ACC112 (cell line): ENCODE results near the gene CERT1.
A peak's percentile ranks its signal among the peaks of the same experiment; 100 is the strongest.

Experiments
- H2AFZ ChIP-seq: fragments of 200-600 bp; sonication (generic); one replicate; pipeline ENCODE4 v1.6.0; 2017; ENCODE audit warnings: antibody characterized with exemption, low read length; ENCODE audit not compliant: unreplicated experiment
- H3K27ac ChIP-seq: fragments of 200-600 bp; sonication (generic); 2 replicates; pipeline ENCODE4 v1.5.1; 2014; ENCODE audit warnings: low read depth, mild to moderate bottlenecking, antibody characterized with exemption, low read length, moderate library complexity
- H3K27me3 ChIP-seq: fragments of 200-600 bp; sonication (generic); 2 replicates; pipeline ENCODE4 v1.6.1; 2014; ENCODE audit warnings: mild to moderate bottlenecking, antibody characterized with exemption, low read length, moderate library complexity, mixed read lengths; ENCODE audit not compliant: insufficient read depth
- H3K36me3 ChIP-seq: fragments of 200-600 bp; sonication (generic); 2 replicates; pipeline ENCODE4 v1.6.1; 2016; ENCODE audit warnings: mild to moderate bottlenecking, antibody characterized with exemption, low read length, moderate library complexity, mixed read lengths; ENCODE audit not compliant: insufficient read depth
- H3K4me1 ChIP-seq: fragments of 200-600 bp; sonication (generic); one replicate; pipeline ENCODE4 v1.6.1; 2016; ENCODE audit warnings: low read length, mixed read lengths; ENCODE audit not compliant: insufficient read depth, unreplicated experiment, control insufficient read depth
- H3K4me3 ChIP-seq: fragments of 200-600 bp; sonication (generic); 2 replicates; pipeline ENCODE4 v1.5.1; 2014; ENCODE audit warnings: mild to moderate bottlenecking, low read depth, low read length
- H3K79me2 ChIP-seq: fragments of 200-600 bp; sonication (generic); one replicate; pipeline ENCODE4 v1.6.0; 2016; ENCODE audit warnings: low read length; ENCODE audit not compliant: control insufficient read depth, unreplicated experiment, insufficient read depth

The CERT1 gene

DNA sequence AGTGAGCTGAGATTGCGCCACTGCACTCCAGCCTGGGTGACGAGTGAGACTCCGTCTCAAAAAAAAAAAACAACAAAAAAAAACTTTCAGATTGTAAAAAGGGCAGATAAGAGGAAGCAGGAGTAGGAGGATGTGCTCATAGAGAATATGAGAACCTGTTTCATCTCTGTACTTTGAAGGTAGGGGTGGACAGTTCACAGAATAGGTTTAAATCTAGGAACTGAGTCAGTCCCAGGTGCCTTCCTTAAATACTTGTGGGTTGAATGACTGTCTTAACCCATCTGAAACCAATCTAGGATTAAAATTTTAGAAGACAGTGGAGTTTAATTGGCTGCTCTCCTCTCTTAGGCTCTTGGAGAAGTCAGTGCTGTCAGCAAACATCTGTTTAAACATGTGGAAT is 12.6 kb upstream of the CERT1 start:
- no peak overlapping the region for H3K4me3 ChIP-seq
- H3K4me1 ChIP-seq, result peaks cover 15% of the 10 kb centered on the region
- H3K27me3 ChIP-seq, result no peaks in the 10 kb centered on the region
- H3K36me3 ChIP-seq, result peaks cover 18% of the 10 kb centered on the region
- no peak overlapping the region for H2AFZ ChIP-seq
- H3K27ac ChIP-seq, result no peak overlapping the region
- peaks cover 73% of the 10 kb centered on the region for H3K79me2 ChIP-seq

DNA sequence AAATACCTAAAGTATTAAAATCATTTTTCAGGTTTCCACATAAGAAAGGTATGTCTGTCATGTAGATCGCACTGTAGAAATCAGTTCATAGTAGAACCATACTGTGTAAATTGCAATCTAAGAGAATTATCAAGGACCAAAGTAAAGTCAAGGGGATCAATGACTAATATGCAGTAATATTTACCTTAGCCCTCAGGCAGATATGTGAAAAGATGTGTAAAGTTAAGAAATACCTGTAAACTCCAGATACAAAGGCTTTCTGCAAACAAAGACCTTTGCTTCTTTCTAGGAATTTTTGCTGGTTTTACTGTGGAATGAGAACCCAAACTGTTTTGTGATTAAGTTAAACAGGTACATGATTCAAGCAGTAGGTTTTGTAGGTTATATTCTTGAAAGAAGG is 11.8 kb upstream of the CERT1 start:
- Histone ChIP-seq H3K79me2 (peaks cover 73% of the 10 kb centered on the region), H3K36me3 (peaks cover 18% of the 10 kb centered on the region), H2AFZ (no peak overlapping the region), H3K27ac (no peak overlapping the region), H3K27me3 (no peaks in the 10 kb centered on the region), H3K4me3 (no peak overlapping the region), H3K4me1 (peaks cover 15% of the 10 kb centered on the region)

DNA sequence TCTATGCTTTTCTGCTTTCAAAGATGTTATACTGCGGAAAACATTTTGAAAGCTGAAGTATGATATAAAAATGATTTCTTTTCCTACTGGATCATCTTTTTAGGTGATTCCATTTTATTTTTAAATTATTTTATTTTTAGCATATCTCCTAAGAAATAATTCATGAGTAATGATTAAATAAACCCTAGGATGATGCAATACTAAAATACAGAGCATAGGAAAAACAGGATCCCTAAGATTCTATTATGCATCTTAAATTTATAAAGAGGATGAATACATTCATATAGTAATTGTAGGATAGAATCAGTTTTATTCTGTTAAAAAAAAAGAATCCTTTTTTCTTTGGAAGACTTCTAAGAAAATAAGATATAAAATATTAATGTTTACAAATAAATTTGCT is 11.1 kb upstream of the CERT1 start:
- Histone ChIP-seq H3K4me1 (peaks cover 15% of the 10 kb centered on the region), H3K27me3 (no peaks in the 10 kb centered on the region), H3K4me3 (0 out of 2 replicates have a peak overlapping the region, but pooled peaks have one; percentile 6), H3K27ac (peak overlapping the region; percentile 69), H3K36me3 (peaks cover 18% of the 10 kb centered on the region), H2AFZ (no peak overlapping the region), H3K79me2 (peaks cover 80% of the 10 kb centered on the region)

DNA sequence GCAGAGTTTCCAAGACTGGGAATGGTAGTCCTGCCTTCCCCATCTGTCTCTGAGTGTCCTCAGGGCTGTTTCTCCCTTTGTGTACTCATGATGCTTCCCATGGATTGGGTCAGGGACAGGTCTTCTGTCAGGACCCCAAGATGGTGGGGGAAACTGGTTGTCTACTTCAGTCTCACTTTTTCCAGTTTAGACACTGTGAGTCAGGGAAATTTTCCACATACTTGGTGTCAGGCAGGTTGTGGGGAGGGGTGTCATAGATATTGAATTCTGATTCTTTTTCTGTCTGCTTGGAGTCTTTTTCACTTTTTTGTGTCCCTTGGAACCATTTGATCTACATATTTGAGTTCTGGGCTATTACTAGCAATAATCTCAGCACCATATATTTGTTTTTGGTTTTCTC is 10.6 kb upstream of the CERT1 start:
- Histone ChIP-seq H3K36me3 (peaks cover 18% of the 10 kb centered on the region), H2AFZ (no peak overlapping the region), H3K27ac (peak overlapping the region; percentile 69), H3K4me3 (0 out of 2 replicates have a peak overlapping the region, but pooled peaks have one; percentile 6), H3K79me2 (peaks cover 85% of the 10 kb centered on the region), H3K27me3 (no peaks in the 10 kb centered on the region), H3K4me1 (peaks cover 15% of the 10 kb centered on the region)

DNA sequence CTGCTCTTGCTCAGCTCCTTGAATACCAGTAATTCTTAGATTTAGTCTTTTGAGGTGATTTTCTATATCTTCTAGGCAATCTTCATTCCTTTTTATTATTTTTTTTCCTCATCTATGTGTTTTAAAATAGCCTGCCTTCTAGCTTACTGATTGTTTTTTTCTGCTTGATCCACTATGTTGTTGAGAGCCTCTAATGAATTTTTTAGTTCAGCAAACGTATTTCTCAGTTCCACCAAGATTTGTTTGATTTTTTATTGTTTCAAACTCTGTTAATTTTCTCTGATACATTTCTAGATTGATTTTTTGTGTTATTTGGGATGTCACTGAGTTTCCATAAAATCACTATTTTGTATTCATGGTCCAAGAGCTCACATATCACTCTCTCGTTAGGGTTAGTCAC is 9.8 kb upstream of the CERT1 start:
- H2AFZ ChIP-seq, result no peak overlapping the region
- H3K36me3 ChIP-seq, result peaks cover 18% of the 10 kb centered on the region
- H3K27ac ChIP-seq, result no peak overlapping the region
- no peaks in the 10 kb centered on the region for H3K27me3 ChIP-seq
- no peak overlapping the region for H3K4me3 ChIP-seq
- peaks cover 92% of the 10 kb centered on the region for H3K79me2 ChIP-seq
- peaks cover 15% of the 10 kb centered on the region for H3K4me1 ChIP-seq

DNA sequence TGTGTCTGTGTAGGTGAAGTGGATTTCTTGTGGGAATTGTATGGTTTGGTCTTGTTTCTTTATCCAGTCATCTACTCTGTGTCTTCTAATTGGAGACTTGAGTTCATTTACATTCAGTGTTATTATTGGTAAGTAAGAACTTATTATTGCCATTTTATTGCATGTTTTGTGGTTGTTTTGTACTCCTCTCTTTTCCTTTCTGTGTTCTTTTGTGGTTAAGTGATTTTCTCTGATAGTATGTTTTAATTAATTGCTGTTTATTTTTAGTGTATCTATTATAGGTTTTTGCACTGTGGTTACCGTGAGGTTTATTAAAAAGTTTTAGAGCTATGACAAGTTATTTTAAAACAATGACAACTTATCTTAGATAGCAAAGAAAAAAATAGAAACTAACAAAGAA is 8.3 kb upstream of the CERT1 start:
- Histone ChIP-seq H3K4me1 (peaks cover 15% of the 10 kb centered on the region), H3K79me2 (peaks cover 93% of the 10 kb centered on the region), H3K27ac (no peak overlapping the region), H3K36me3 (peaks cover 18% of the 10 kb centered on the region), H2AFZ (no peak overlapping the region), H3K4me3 (no peak overlapping the region), H3K27me3 (no peaks in the 10 kb centered on the region)

DNA sequence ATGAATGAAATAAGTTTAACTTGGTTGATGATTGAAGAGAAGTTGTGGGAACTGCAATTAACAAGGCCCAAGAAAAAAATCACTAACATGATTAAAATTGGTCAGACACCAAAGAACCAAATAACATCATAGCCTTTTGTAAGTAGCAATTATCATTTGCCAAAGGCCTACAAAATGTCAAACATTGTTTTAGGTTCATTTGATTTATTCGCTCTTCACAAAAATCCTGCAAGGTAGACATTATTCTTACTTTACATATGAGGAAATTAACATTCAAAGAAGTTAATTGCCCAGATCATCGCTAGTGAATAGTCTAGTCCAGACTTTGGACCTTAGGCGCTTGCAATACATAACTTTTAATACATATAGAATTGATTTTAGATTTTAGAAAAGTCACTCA is 2.9 kb upstream of the CERT1 start:
- peak overlapping the region; percentile 84 for H3K4me3 ChIP-seq
- H3K4me1 ChIP-seq, result peaks cover 21% of the 10 kb centered on the region
- peaks cover 5% of the 10 kb centered on the region; the same call in 1 of the 2 replicates for H3K36me3 ChIP-seq
- no peak overlapping the region for H3K27ac ChIP-seq
- no peaks in the 10 kb centered on the region for H3K27me3 ChIP-seq
- H3K79me2 ChIP-seq, result peaks cover 93% of the 10 kb centered on the region
- no peak overlapping the region for H2AFZ ChIP-seq

DNA sequence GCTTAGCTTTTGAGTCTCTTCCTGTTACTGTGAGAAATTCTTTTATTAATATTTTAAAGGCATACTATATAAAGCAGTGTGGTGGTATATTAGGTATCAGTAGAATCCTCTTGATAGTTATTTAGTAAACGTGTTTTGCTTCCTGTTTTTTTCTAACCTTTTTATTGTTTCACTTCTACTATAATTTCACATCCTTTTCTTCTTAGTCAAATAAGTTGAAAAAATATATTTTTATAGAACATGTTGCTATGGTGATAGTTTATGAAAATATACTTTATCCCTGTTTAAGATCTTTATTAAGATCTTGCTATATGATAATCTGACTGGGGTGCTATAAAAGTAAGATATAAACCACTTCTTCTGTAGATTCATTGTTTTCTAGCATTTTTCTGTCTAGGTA is 2.4 kb upstream of the CERT1 start:
- peak overlapping the region; percentile 84 for H3K4me3 ChIP-seq
- H3K36me3 ChIP-seq, result 0 out of 2 replicates have a peak, but pooled peaks cover 5% of the 10 kb centered on the region
- no peak overlapping the region for H3K27ac ChIP-seq
- H2AFZ ChIP-seq, result no peak overlapping the region
- H3K4me1 ChIP-seq, result peaks cover 26% of the 10 kb centered on the region
- H3K79me2 ChIP-seq, result peaks cover 93% of the 10 kb centered on the region
- H3K27me3 ChIP-seq, result no peaks in the 10 kb centered on the region

DNA sequence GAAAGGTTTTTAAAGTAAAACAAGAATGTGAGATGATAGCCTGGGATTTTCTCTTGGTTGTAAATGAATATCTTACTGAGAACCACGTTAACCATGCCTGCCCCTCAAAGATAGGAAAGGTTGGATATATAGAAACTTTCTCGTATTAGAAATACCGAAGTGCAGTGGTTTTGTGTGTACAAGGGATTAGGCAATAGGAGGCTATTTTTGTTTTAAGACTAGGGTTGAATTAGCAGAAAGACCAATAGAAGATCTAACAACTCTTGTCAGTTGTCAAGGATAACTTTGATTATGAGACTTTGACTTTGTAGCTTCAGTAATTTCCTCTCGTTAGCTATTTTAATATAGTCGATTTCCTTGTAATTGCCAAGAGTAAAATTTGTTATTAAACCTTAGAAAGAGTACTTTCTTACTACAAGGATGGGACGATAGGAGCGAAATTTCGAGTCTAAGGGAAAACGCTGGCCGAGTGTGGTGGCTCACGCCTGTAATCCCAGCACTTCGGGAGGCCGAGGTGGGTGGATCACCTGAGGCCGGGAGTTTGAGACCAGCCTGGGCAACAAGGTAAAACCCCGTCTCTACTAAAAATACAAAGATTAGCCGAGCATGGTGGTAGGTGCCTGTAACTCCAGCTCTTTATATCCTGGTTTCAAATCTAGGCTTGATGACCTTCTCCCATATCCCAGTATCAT is 1.1 kb upstream of the CERT1 start:
- peak overlapping the region; percentile 77 for H2AFZ ChIP-seq
- H3K27me3 ChIP-seq, result no peaks in the 10 kb centered on the region
- H3K36me3 ChIP-seq, result 0 out of 2 replicates have a peak, but pooled peaks cover 5% of the 10 kb centered on the region
- H3K27ac ChIP-seq, result peak overlapping the region; percentile 71
- peak overlapping the region; percentile 84 for H3K4me3 ChIP-seq
- peaks cover 27% of the 10 kb centered on the region for H3K4me1 ChIP-seq
- peaks cover 93% of the 10 kb centered on the region for H3K79me2 ChIP-seq

DNA sequence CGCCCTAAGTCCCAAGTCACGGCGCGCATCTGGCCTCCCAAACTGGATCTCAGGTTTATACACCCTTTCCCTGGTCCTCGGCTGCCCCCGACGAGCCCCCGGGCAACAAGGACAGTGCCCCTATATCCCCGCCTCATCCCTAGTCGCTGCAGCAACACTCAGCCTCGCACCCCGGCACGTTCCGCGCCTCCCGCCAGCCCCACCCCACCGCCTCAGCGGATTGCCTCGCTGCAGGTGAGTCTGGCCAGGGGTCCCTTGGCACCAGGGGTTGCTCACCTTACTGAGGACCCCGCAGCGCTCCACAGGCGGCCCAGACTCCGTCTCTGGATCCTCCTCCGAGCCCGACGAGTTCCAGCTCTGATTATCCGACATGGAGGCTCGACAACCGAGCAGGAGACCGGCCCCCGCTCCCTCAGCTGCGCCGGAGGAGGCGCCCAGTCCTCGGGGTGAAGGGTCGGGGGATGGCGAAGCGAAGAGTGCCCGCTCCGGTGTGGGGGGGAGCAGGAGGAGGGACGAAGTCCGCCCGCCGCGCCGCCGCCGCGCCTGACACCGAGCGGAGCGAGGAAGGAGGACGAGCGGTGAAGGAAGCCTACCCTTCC is 494 bp downstream of the CERT1 start:
- H3K4me1 ChIP-seq, result peaks cover 28% of the 10 kb centered on the region
- H3K4me3 ChIP-seq, result peak overlapping the region; percentile 84
- peak overlapping the region; percentile 67; the same call in 1 of the 2 replicates for H3K27ac ChIP-seq
- H2AFZ ChIP-seq, result peak overlapping the region; percentile 69
- 0 out of 2 replicates have a peak, but pooled peaks cover 5% of the 10 kb centered on the region for H3K36me3 ChIP-seq
- peaks cover 93% of the 10 kb centered on the region for H3K79me2 ChIP-seq
- H3K27me3 ChIP-seq, result no peaks in the 10 kb centered on the region

DNA sequence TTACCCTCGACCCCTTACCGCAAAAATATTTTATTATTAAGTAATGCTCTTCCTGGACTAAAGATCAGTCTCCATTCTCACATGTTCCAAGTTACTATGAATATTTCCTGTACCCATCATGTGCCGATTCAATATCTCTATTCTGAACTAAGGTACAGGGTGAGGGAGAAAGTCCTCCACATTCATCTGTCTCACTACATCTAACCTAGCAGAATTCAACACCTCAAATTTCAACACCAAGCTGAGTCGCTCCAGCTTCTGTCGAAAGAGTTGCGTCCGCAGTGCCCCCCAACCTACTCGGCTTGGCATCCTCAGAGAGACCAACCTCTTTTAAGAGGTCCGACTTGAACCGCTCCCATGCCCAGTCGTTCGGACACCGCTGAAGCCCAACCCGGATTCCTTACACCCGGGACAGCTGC is 1.0 kb downstream of the CERT1 start:
- Histone ChIP-seq H3K36me3 (peaks cover 9% of the 10 kb centered on the region; the same call in 1 of the 2 replicates), H2AFZ (no peak overlapping the region), H3K4me3 (peak overlapping the region; percentile 84), H3K27ac (peak overlapping the region; percentile 13; the same call in 1 of the 2 replicates), H3K79me2 (peaks cover 92% of the 10 kb centered on the region), H3K27me3 (no peaks in the 10 kb centered on the region), H3K4me1 (peaks cover 31% of the 10 kb centered on the region)
